H1 (cell line): Measurements from ENCODE around the gene EPHA10. TPM values are rescaled to one million over a fixed set of nuclear protein-coding genes. Genes with fewer than 3 reads are reported as not detected.

Experiments used
- CTCF ChIA-PET: fragments of 300-600 bp; sonication (Branson Sonifier 250); formaldehyde crosslinking; loops from one replicate; lab custom pipeline; 2021; ENCODE audit not compliant: partially characterized antibody; lab: Charles Lee
- POLR2A ChIA-PET: fragments of 300-600 bp; sonication (Branson Sonifier 250); formaldehyde crosslinking; loops from one replicate; lab custom pipeline; 2021; ENCODE audit warnings: inconsistent platforms; ENCODE audit not compliant: partially characterized antibody; lab: Charles Lee
- DNase-seq, 2 experiments: peaks; one replicate each; pipeline versions ENCODE4 v3.0.0 to v3.0.0-alpha.2; 2010 to 2022; ENCODE audit warnings: low spot score in 2 of 2, low read depth in 1 of 2, mixed read lengths in 1 of 2
- FAIRE-seq: peaks from 2 replicates; lab custom pipeline; 2011; peaks lifted over from hg19 to GRCh38; lab: Jason Lieb, UNC
- H2AFZ ChIP-seq: 2 replicates; pipeline ENCODE4 v1.8.1; 2012; ENCODE audit warnings: low read length, inconsistent platforms
- H2AK5ac ChIP-seq: 2 replicates; pipeline ENCODE4 v1.6.1; 2013; ENCODE audit warnings: low read depth, low read length
- H2BK120ac ChIP-seq: replicated peaks from 2 replicates; pipeline ENCODE3; 2013; ENCODE audit warnings: low read depth, low read length, inconsistent platforms
- H2BK12ac ChIP-seq: 2 replicates; pipeline ENCODE4 v1.6.1; 2013; ENCODE audit warnings: low read depth, low read length
- H2BK15ac ChIP-seq: 2 replicates; pipeline ENCODE4 v1.6.1; 2013; ENCODE audit warnings: low read length
- H2BK20ac ChIP-seq: 2 replicates; pipeline ENCODE4 v1.6.1; 2013; ENCODE audit warnings: low read length
- H2BK5ac ChIP-seq: 2 replicates; pipeline ENCODE4 v1.6.1; 2013; ENCODE audit warnings: low read depth, low read length
- H3K14ac ChIP-seq: 2 replicates; pipeline ENCODE4 v1.6.1; 2013; ENCODE audit warnings: inconsistent platforms; ENCODE audit not compliant: insufficient read length
- H3K18ac ChIP-seq: 2 replicates; pipeline ENCODE4 v1.6.1; 2013; ENCODE audit warnings: low read length; ENCODE audit errors: extremely low read depth
- H3K23ac ChIP-seq: 2 replicates; pipeline ENCODE4 v1.6.1; 2013; ENCODE audit warnings: inconsistent platforms; ENCODE audit not compliant: insufficient read length
- H3K23me2 ChIP-seq: 2 replicates; pipeline ENCODE4 v1.6.1; 2013; ENCODE audit warnings: low read depth, low read length
- H3K27ac ChIP-seq: 2 replicates; pipeline ENCODE4 v1.6.1; 2011; ENCODE audit warnings: low read depth, low read length, inconsistent platforms
- H3K27me3 ChIP-seq, 4 experiments: replicated peaks in 1 of 4; 1 replicate in 1 of 4; 2 replicates in 3 of 4; pipeline versions ENCODE4 v1.6.1 to v1.8.1; 2011 to 2013; ENCODE audit warnings: low read length in 3 of 4, mild to moderate bottlenecking in 3 of 4, inconsistent platforms in 2 of 4, mixed read lengths in 2 of 4, moderate library complexity in 1 of 4; ENCODE audit not compliant: control insufficient read depth in 3 of 4, insufficient read depth in 3 of 4; ENCODE audit errors: extremely low read depth in 1 of 4
- H3K36me3 ChIP-seq, 4 experiments: 2 replicates each; pipeline versions ENCODE4 v1.6.1 to v1.8.1; 2011 to 2013; ENCODE audit warnings: mild to moderate bottlenecking in 4 of 4, low read length in 3 of 4, moderate library complexity in 2 of 4, control low read depth in 1 of 4, inconsistent platforms in 1 of 4; ENCODE audit not compliant: insufficient read depth in 4 of 4, control insufficient read depth in 2 of 4
- H3K4ac ChIP-seq: replicated peaks from 2 replicates; pipeline ENCODE3; 2013; ENCODE audit warnings: low read length, low read depth, mixed read lengths, inconsistent platforms; ENCODE audit not compliant: insufficient read length
- H3K4me1 ChIP-seq, 4 experiments: replicated peaks in 1 of 4; 1 replicate in 1 of 4; 2 replicates in 3 of 4; pipeline versions ENCODE4 v1.6.1 to v1.8.1; 2011 to 2013; ENCODE audit warnings: low read length in 3 of 4, inconsistent platforms in 2 of 4, mixed read lengths in 1 of 4; ENCODE audit not compliant: insufficient read depth in 4 of 4, control insufficient read depth in 3 of 4
- H3K4me2 ChIP-seq, 2 experiments: 2 replicates each; pipeline versions ENCODE4 v1.6.1 to v1.8.1; 2011 to 2013; ENCODE audit warnings: low read depth in 2 of 2, low read length in 2 of 2, control low read depth in 1 of 2, inconsistent platforms in 1 of 2, mild to moderate bottlenecking in 1 of 2; ENCODE audit not compliant: insufficient read depth in 1 of 2
- H3K4me3 ChIP-seq, 4 experiments: fragments of 200-600, 300-600 bp in 1 of 4; sonication (generic), shearing (Covaris generic), sonication (Bioruptor Twin) in 1 of 4; 2 replicates each; pipeline versions ENCODE4 v1.5.1 to v1.8.1; 2011 to 2016; ENCODE audit warnings: low read length in 4 of 4, low read depth in 3 of 4, control low read depth in 2 of 4, inconsistent platforms in 2 of 4, mild to moderate bottlenecking in 2 of 4, mixed read lengths in 1 of 4, moderate library complexity in 1 of 4; ENCODE audit not compliant: insufficient read depth in 2 of 4; ENCODE audit errors: extremely low read depth in 1 of 4
- H3K56ac ChIP-seq: replicated peaks from 2 replicates; pipeline ENCODE3; 2013; ENCODE audit warnings: low read depth, mild to moderate bottlenecking, mixed read lengths, low read length, inconsistent platforms; ENCODE audit not compliant: insufficient read length
- H3K79me1 ChIP-seq: 2 replicates; pipeline ENCODE4 v1.6.1; 2013; ENCODE audit warnings: low read depth, low read length, control low read depth
- H3K79me2 ChIP-seq, 2 experiments: 2 replicates each; pipeline versions ENCODE4 v1.6.1 to v1.8.1; 2012 to 2013; ENCODE audit warnings: low read length in 2 of 2, mild to moderate bottlenecking in 2 of 2, inconsistent platforms in 1 of 2; ENCODE audit not compliant: insufficient read depth in 2 of 2, control insufficient read depth in 1 of 2
- H3K9ac ChIP-seq, 4 experiments: replicated peaks in 1 of 4; 1 replicate in 1 of 4; 2 replicates in 3 of 4; pipeline versions ENCODE4 v1.6.1 to v1.8.1; 2011 to 2013; ENCODE audit warnings: low read depth in 3 of 4, low read length in 3 of 4, control low read depth in 2 of 4, mild to moderate bottlenecking in 2 of 4, moderate library complexity in 2 of 4, inconsistent platforms in 1 of 4; ENCODE audit errors: extremely low read depth in 1 of 4
- H3K9me3 ChIP-seq, 2 experiments: 2 replicates each; pipeline versions ENCODE4 v1.6.1 to v1.8.1; 2012 to 2013; ENCODE audit warnings: mild to moderate bottlenecking in 2 of 2, moderate library complexity in 2 of 2, control low read depth in 1 of 2, inconsistent platforms in 1 of 2, low read depth in 1 of 2, low read length in 1 of 2, mixed read lengths in 1 of 2; ENCODE audit not compliant: insufficient read depth in 2 of 2
- H4K20me1 ChIP-seq, 2 experiments: replicated peaks in 1 of 2; 2 replicates each; pipeline versions ENCODE3 to v1.8.1; 2011 to 2013; ENCODE audit warnings: inconsistent platforms in 2 of 2, low read length in 2 of 2, mild to moderate bottlenecking in 1 of 2; ENCODE audit not compliant: insufficient read depth in 2 of 2, control insufficient read depth in 1 of 2
- H4K5ac ChIP-seq: 2 replicates; pipeline ENCODE4 v1.6.1; 2013; ENCODE audit warnings: low read length, low read depth, mixed read lengths, inconsistent platforms; ENCODE audit not compliant: insufficient read length
- H4K8ac ChIP-seq: 2 replicates; pipeline ENCODE4 v1.8.0; 2013; ENCODE audit warnings: mild to moderate bottlenecking, moderate library complexity, low read length, inconsistent platforms; ENCODE audit not compliant: insufficient read depth; ENCODE audit errors: extremely low read depth
- H4K91ac ChIP-seq: replicated peaks from 2 replicates; pipeline ENCODE3; 2013; ENCODE audit warnings: low read length, mixed read lengths, inconsistent platforms; ENCODE audit not compliant: insufficient read length
- ASH2L ChIP-seq: fragments of 200-600, 300-600 bp; sonication (generic); IDR thresholded peaks from one replicate; pipeline ENCODE4 v1.7.1; 2017; ENCODE audit warnings: low read length
- CREB1 ChIP-seq: IDR thresholded peaks from 2 replicates; pipeline ENCODE4 v1.6.1; 2012; ENCODE audit warnings: inconsistent platforms
- FOSL1 ChIP-seq: IDR thresholded peaks from 2 replicates; pipeline ENCODE4 v1.6.1; 2011; ENCODE audit warnings: mild to moderate bottlenecking, low read depth, low read length, moderate library complexity; ENCODE audit not compliant: insufficient read depth
- KDM1A ChIP-seq: fragments of 200-600, 300-600 bp; sonication (generic); IDR thresholded peaks from 2 replicates; pipeline ENCODE4 v1.7.1; 2016; ENCODE audit warnings: mild to moderate bottlenecking, low read length, borderline replicate concordance
- NANOG ChIP-seq: IDR thresholded peaks from 2 replicates; pipeline ENCODE4 v1.6.1; 2011; ENCODE audit warnings: low read length, low read depth, mild to moderate bottlenecking, inconsistent platforms; ENCODE audit not compliant: insufficient read depth, poor library complexity, severe bottlenecking
- POLR2A ChIP-seq, 2 experiments: IDR thresholded peaks; 1 replicate in 1 of 2; 2 replicates in 1 of 2; pipeline ENCODE4 v1.6.1; 2011; ENCODE audit warnings: low read depth in 2 of 2, low read length in 2 of 2, mild to moderate bottlenecking in 2 of 2; ENCODE audit errors: control extremely low read depth in 1 of 2
- SUZ12 ChIP-seq: fragments of 200-600 bp; sonication (generic); IDR thresholded peaks from 2 replicates; pipeline ENCODE4 v1.6.1; 2012; ENCODE audit warnings: mild to moderate bottlenecking, inconsistent platforms, low read length, moderate library complexity, mixed read lengths
- TEAD4 ChIP-seq: IDR thresholded peaks from 2 replicates; pipeline ENCODE4 v1.6.1; 2012; ENCODE audit warnings: low read depth, low read length, inconsistent platforms, mixed read lengths
- WGBS, 2 experiments: shearing (Covaris generic) in 1 of 2; methylation state at CpG; one replicate each; pipeline versions ENCODE4 v1.1.6 to v1.1.7; 2013 to 2015; ENCODE audit warnings: low lambda C conversion rate in 2 of 2, mixed read lengths in 2 of 2, inconsistent platforms in 1 of 2, low coverage in 1 of 2, missing lambda C conversion rate in 1 of 2; ENCODE audit not compliant: insufficient replicate concordance in 2 of 2, insufficient coverage in 1 of 2, insufficient read length in 1 of 2; ENCODE audit errors: extremely low coverage in 1 of 2, missing lambda C conversion rate in 1 of 2; 5-methylcytosine and 5-hydroxymethylcytosine counted together
- polyA plus RNA-seq, 7 experiments: library from polyadenylated mRNA; depleted of rRNA in 3 of 7; stranded (reverse) in 5 of 7; unstranded in 2 of 7; fragments of >200 nt in 5 of 7; fragments of 200-250 nt in 2 of 7; gene quantifications; 1 replicate in 5 of 7; 2 replicates in 1 of 7; 4 replicates in 1 of 7; pipeline versions ENCODE4 v1.2.1 to v1.2.3, GENCODE V29; 2011 to 2013; ENCODE audit warnings: missing spikeins in 2 of 7, mixed read lengths in 2 of 7
- total RNA-seq: library from RNA; stranded (reverse); fragmentation: NEBNext Ultra II Directional; extraction: Animal tissue kit (Norgen Biotek cat#: 25700); gene quantifications from 2 replicates; pipeline ENCODE4 v1.2.1, GENCODE V29; 2021
- TF ChIP-seq, protein P1 (sequence below): IDR thresholded peaks from 2 replicates; pipeline ENCODE4 v1.6.1; 2012; ENCODE audit warnings: low read length, inconsistent platforms
- TF ChIP-seq, protein P2 (sequence below): IDR thresholded peaks from 2 replicates; pipeline ENCODE4 v1.6.1; 2012; ENCODE audit warnings: inconsistent platforms

EPHA10 gene
- total and polyA plus RNA-seq, 2 of the 8 experiments (the other 6 are each of a cell fraction or from before 2014, with no cell fraction given), result 0.54 to 1.0 TPM

DNA sequence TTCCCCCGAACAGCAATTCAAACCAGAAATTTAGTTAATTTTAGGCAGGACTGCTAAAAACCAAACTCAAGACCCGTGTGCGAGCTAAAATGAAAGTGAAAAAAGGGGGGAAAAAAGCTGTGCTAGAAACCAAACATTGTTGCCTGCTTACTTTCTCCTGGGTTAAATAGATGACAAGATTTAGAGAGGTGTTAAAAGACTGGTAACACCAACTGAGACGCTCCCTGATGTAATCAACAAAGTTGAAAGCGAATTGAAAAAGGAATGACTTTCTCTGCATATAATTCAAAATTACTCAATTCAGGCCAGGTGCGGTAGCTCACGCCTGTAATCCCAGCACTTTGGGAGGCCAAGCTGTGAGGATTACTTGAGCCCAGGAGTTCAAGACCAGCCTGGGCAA lies 65.8 kb downstream of the EPHA10 start:
- Histone ChIP-seq H3K18ac (no peak overlapping the region), H2AK5ac (no peak overlapping the region), H3K9me3 (no peaks in the 10 kb centered on the region), H2BK15ac (no peak overlapping the region), H3K4ac (no peak overlapping the region), H3K36me3 (peaks cover 13 to 65% (median 55%) of the 10 kb centered on the region in 4 experiments; a peak in 7 of 8 replicates), H3K14ac (no peak overlapping the region), H3K27me3 (no peaks in the 10 kb centered on the region), H3K4me3 (no peak overlapping the region), H3K79me2 (no peaks in the 10 kb centered on the region), H2BK120ac (no peak overlapping the region), H3K27ac (no peak overlapping the region), H3K23ac (no peak overlapping the region), H3K4me1 (no peaks in the 10 kb centered on the region), H4K5ac (no peak overlapping the region), H3K79me1 (no peaks in the 10 kb centered on the region), H2BK20ac (no peak overlapping the region), H4K91ac (no peak overlapping the region), H2AFZ (no peak overlapping the region), H3K56ac (no peak overlapping the region), H2BK5ac (no peak overlapping the region), H4K8ac (no peak overlapping the region), H3K23me2 (no peaks in the 10 kb centered on the region), H2BK12ac (no peak overlapping the region), H4K20me1 (peaks cover 0 to 4% of the 10 kb centered on the region in 2 experiments), H3K4me2 (no peak overlapping the region), H3K9ac (no peak overlapping the region)
- ChIA-PET POLR2A (interaction anchor here (0.6 to 1.1 kb wide), 2 partner anchors 108 to 125 kb away, joined by 3 to 6 read pairs; partner anchors contain the start of genes C1orf122 and YRDC), CTCF (interaction anchor here (0.7 to 1.5 kb wide), 3 partner anchors 11 to 135 kb away, joined by 3 read pairs; no protein-coding TSS in a partner anchor)
- TF ChIP-seq, protein P1, sequence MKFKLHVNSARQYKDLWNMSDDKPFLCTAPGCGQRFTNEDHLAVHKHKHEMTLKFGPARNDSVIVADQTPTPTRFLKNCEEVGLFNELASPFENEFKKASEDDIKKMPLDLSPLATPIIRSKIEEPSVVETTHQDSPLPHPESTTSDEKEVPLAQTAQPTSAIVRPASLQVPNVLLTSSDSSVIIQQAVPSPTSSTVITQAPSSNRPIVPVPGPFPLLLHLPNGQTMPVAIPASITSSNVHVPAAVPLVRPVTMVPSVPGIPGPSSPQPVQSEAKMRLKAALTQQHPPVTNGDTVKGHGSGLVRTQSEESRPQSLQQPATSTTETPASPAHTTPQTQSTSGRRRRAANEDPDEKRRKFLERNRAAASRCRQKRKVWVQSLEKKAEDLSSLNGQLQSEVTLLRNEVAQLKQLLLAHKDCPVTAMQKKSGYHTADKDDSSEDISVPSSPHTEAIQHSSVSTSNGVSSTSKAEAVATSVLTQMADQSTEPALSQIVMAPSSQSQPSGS, result no peak
- TF ChIP-seq TEAD4 (no peak), KDM1A (no peak), FOSL1 (no peak), NANOG (no peak), SUZ12 (no peak), CREB1 (no peak), POLR2A (IDR thresholded peaks at IDR 0.05; ENCODE audit: control extremely low read depth in 1 of 2, low read depth in 2 of 2, low read length in 2 of 2) (no peak), ASH2L (no peak)
- TF ChIP-seq, protein P2, sequence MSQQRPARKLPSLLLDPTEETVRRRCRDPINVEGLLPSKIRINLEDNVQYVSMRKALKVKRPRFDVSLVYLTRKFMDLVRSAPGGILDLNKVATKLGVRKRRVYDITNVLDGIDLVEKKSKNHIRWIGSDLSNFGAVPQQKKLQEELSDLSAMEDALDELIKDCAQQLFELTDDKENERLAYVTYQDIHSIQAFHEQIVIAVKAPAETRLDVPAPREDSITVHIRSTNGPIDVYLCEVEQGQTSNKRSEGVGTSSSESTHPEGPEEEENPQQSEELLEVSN, result no peak
- FAIRE-seq (no peak), DNase-seq (no peak)
- 91% methylated on average over 7 of the region's 7 CpGs; no CpG with 5 or more reads in 1 of the 2 experiments for WGBS, 2 experiments
